ENCODE results near the gene TAS2R50.
A peak's percentile ranks its signal among the peaks of the same experiment; 100 is the strongest.
"Not testable (repeated sequence)": the region's sequence is repeated elsewhere in the genome, so short reads cannot be mapped to it uniquely, and the experiment has no call there.

The TAS2R50 gene

DNA sequence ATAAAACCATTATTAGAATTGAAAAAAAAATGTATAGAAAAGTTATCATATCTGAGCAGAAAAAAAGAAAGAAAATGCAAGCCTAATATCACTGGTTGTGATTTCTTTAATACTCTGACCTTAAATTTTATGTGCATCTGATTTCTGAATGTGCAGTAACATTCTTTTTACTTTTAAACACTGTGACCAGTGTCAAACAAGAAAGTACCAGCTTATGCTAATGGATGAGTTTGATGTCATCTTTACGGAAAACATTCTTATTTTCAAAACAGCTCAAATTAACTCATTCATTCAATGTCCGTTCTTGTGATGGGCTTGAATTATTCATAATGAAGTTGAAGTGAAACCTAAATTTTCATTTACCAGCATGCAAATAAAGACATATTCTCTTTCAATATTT, at the start of gene TAS2R50:
Gene TAS2R50 (minus strand): TSS at position 101 of the 400 bp plus-strand sequence. CDS start 52 bp downstream, at position 49.
- no peak for DNase-seq (ENCODE audit: low read depth in 2 of 2)

DNA sequence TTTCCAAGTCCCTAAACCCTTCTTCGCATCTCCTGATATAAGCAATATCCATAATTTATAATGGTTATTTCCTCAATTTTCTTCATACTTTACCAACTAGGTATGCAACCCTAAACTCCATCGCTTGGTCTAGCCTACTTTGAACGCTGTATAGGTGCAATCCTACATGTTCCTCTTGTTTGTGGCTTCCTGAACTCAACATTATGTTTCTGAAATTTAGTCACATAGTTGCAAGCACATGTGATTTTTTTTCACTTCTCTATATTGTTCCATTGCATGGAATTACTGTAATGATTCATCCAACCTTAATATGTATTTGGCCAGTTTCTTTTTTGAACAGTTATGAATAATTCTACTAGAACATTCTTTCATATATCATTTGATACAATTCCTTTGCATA, 47.2 kb upstream of the TAS2R50 start:
- not testable (repeated sequence) for DNase-seq (ENCODE audit: low read depth in 2 of 2)

DNA sequence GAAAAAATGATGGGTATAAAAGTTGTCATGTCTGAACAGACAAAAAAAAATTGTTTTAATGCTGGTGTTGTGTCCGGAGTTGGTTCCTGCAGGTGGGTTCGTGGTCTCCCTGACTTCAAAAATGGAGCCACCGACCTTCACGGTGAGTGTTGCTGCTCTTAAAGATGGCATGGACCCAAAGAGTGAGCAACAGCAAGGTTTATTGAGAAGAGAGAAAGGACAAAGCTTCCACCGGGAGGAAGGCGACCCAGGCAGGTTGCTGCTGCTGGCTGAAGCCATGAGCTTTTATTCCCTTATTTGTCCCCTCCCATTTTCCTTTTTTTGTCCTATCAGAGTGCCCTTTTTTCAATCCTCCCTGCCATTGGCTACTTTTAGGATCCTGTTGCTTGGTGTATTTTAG, 44.6 kb upstream of the TAS2R50 start, which contains the start of gene TAS2R31:
Gene TAS2R31 (minus strand): TSS at position 101 of the 400 bp plus-strand sequence. CDS start 72 bp downstream, at position 29.
- DNase-seq (ENCODE audit: low read depth in 2 of 2): no peak

DNA sequence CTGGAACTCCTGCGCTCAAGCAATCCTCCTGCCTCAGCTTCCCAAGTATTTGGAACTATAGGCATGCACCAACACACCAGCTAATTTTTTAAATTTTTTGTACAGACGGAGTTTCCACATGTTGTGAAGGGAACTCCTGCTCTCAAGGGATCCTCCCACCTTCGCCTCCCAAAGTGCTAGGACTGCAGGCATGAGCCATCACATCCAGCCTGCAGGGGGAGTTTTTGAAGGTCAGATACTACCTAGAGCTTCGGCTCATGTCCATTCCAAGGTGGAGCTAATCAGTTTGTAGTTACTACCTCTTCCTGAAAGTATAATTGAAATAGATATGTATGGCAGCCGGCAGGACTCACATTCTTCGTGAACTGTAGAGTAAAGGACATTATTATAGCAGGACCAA, 39.4 kb upstream of the TAS2R50 start:
- DNase-seq (ENCODE audit: low read depth in 2 of 2): no peak

GRCh38 chr12:11023387-11023786, 36.7 kb upstream of the TAS2R50 start:
- no peak for DNase-seq (ENCODE audit: low read depth in 2 of 2)

DNA sequence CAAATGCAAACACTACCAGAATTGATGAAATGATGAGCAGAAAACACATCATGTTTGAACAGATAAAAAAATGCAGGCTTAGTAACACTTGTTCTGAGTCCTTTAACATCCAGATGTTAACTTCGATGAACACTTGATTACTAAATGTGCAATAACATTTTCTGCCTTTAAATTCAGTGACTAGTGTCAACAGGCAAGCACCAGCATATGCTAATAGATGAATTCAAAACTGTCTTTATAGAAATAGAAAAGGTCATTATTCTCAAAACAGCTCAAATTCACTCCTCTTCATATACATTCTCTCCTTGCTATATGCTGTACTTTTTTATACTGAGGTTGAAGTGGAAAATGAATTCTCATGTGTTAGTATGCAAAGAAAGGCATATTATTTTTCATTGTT, 35.8 kb upstream of the TAS2R50 start, which contains the start of gene TAS2R19:
Gene TAS2R19 (minus strand): TSS at position 101 of the 400 bp plus-strand sequence. CDS start 49 bp downstream, at position 52.
- no peak for DNase-seq (ENCODE audit: low read depth in 2 of 2)

DNA sequence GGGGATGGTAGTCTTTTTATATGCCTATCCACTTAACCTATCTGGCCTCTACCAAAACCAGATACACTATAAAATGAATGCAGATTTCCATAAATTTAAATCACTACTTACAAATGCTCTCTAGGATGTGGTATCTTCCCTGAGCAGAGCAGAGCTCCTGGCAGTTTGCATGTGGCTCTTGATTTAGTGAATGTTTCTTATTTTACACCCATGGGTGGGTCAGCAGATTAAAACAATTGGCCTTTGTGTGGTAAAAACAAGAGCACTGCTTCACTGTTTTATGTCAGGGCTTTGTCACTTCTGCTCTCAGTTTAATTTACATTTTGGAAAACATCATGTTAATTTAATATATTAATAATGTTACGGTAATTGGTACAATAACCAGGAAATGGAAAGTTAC, 30.2 kb upstream of the TAS2R50 start:
- DNase-seq (ENCODE audit: low read depth in 2 of 2): no peak

GRCh38 chr12:11015775-11016430, 29.2 kb upstream of the TAS2R50 start:
- no peak for DNase-seq (ENCODE audit: low read depth in 2 of 2)

- no peak for DNase-seq (ENCODE audit: low read depth in 2 of 2)
These were observed 27.5 kb upstream of the TAS2R50 start for GRCh38 chr12:11014234-11014633.

DNA sequence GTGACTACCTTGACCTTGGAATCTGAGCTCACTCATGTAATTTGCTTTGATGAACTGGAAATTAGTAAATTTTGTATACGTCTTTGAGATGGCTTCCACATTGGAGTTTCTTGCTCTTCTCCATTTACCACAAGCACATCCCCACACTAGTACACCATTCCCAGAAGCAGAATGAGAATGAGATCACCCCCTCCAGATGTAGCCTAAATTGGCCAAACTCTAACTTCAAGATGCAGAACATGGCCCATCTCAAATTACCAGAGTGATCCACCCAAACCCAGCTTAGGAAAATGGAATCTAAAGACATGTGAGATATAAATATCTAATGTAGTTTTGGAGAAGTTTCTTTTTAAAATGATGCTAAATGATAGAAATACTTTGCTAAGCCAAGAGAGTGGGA, 20.9 kb upstream of the TAS2R50 start:
- DNase-seq (ENCODE audit: low read depth in 2 of 2): no peak

GRCh38 chr12:10998204-10998603, 11.5 kb upstream of the TAS2R50 start, which contains the start of gene TAS2R20:
Gene TAS2R20, minus strand, starts transcription at chr12:10998304. Its CDS starts 429 bp downstream, at chr12:10997875.
- no peak for DNase-seq (ENCODE audit: low read depth in 2 of 2)

- DNase-seq (ENCODE audit: low read depth in 2 of 2): no peak
These were observed 7.6 kb upstream of the TAS2R50 start for GRCh38 chr12:10994307-10994706.

- no peak for DNase-seq (ENCODE audit: low read depth in 2 of 2)
These were observed 2.4 kb upstream of the TAS2R50 start for GRCh38 chr12:10989107-10989506.

GRCh38 chr12:10982244-10982643, 4.5 kb downstream of the TAS2R50 start:
- DNase-seq (ENCODE audit: low read depth in 2 of 2): peak in 1 of 2 donors; percentile 6

- no peak for DNase-seq (ENCODE audit: low read depth in 2 of 2)
These were observed 11.7 kb downstream of the TAS2R50 start for GRCh38 chr12:10974965-10975364.

- no peak for DNase-seq (ENCODE audit: low read depth in 2 of 2)
These were observed 17.8 kb downstream of the TAS2R50 start for GRCh38 chr12:10968765-10969456.

DNA sequence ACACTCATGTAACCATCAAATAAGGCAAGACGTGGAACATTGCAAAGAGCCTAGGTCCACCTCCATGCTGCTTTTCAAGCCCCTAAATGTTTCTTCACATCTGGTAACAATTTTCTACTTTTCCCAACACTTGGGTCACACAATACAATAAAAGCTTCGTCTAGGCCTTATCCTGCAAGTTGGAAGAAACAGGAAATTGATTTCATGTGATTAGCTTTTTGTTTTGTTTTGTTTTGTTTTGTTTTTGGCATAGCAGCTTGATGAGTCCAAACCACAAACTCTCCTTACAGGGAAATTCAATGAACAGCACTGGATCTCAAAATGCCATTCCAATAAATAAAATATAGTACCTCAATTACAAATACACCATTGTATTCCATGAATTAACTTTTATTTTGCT, 19.3 kb downstream of the TAS2R50 start:
- DNase-seq (ENCODE audit: low read depth in 2 of 2): no peak

DNA sequence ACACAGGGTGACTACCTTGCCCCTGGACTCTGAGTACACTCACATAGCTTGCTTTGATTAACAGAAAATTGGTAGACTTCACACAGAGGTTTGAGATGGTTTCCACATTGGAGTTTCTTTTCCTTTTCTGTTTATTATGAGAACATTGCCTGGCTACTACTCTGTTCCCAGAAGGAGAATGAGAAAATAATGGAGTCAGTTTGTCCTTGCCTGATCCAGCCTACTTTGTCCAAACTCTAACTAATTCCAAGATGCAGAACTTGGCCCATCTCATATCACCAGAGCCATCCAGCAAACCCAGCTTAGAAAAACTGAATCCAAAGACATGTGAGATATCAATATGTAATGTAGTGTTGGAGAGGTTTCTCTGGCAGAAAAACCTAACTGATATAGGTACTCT, 20.4 kb downstream of the TAS2R50 start:
- no peak for DNase-seq (ENCODE audit: low read depth in 2 of 2)

GRCh38 chr12:10965476-10965875, 21.2 kb downstream of the TAS2R50 start:
- DNase-seq (ENCODE audit: low read depth in 2 of 2): no peak

- no peak for DNase-seq (ENCODE audit: low read depth in 2 of 2)
These were observed 26.5 kb downstream of the TAS2R50 start for GRCh38 chr12:10960211-10960610.

GRCh38 chr12:10959804-10960203, 26.9 kb downstream of the TAS2R50 start:
- DNase-seq (ENCODE audit: low read depth in 2 of 2): no peak

DNA sequence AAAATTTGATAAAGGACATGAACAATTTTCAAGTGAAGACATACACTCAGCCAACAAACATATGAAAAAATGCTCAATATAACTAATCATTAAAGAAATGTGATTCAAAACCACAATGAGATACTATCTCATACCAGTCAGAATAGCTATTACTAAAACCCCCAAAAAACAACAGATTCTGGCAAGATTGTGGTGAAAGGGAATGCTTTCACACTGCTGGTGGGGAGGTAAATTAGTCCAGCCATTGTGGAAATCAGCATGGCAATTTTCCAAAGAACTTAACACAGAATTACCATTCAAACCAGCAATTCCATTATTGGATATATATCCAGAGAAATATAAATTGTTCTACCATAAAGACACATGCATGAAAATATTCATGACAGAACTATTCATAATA, 29.0 kb downstream of the TAS2R50 start:
- no peak for DNase-seq (ENCODE audit: low read depth in 2 of 2)

DNA sequence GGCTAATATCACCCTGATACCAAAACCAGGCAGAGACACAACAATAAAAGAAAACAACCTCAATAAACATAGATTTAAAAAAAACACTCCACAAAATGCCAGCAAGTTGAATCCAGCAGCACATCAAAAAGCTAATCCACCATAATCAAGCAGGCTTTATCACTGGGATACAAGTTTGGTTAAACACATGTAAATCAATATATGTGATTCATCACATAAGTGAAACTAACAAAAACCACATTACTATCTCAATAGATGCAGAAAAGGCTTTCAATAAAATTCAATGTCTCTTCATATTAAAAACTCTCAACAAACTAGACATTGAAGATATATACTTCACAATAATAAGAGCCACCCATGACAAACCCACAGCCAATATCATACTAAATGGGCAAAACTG, 30.6 kb downstream of the TAS2R50 start:
- no peak for DNase-seq (ENCODE audit: low read depth in 2 of 2)

All from activated CD4-positive, alpha-beta T cell treated with anti-CD3 and anti-CD28 coated beads for 24 hours (primary cell).